ENCODE data around the gene CSF2RB.

CSF2RB gene

DNA sequence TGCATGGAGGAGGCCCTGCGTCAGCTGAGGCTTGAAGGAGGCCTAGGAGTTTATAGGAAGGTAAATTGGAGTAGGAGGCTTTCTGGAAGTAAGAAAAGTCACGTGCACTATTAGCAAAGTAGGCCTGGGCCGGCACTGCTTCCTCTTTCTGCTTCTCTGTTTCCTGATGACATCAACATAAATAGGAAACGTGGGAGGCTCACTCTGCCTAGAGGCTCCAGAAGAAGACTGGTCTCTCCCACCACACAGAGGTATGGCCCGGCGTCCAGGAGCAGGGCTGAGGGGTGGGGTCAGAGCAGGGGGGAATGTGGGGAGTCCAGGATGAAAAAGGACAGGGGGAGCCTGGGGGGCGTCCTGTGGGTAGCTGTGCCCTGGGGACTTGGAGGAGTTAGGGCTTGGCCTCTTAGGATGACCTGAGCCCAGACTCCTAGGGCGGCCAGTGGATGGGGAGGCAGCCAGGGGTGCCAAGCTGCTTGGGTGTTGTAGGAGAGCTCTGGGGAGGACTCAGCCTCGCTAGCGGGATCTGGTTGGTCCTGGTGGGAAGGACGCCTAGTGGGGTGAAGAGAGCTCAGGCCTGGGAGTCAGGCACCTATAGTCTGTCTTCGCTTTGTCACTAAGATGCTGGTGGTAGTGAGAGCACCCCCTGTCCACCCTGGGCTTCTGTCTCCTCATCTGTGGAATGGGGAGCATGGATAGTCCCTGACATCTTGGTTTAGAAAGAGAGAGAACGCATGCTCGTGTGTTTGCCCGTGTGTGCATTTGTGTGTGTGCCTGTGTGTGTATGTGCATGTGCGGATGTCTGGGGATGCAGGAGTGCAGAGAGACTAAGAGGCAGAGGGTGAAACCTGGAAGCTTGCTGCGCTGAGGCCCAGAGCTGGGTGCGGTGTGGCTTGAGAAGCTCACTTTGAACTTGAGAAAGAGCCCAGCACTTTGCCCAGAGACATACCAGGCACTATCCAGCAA, at the start of gene CSF2RB:
TSS of gene CSF2RB (plus strand) at position 202 of the 963 bp plus-strand sequence. CDS start 8,580 bp downstream, outside the sequence.
- DNase-seq (ENCODE audit: low read depth in 2 of 2) = no peak

DNA sequence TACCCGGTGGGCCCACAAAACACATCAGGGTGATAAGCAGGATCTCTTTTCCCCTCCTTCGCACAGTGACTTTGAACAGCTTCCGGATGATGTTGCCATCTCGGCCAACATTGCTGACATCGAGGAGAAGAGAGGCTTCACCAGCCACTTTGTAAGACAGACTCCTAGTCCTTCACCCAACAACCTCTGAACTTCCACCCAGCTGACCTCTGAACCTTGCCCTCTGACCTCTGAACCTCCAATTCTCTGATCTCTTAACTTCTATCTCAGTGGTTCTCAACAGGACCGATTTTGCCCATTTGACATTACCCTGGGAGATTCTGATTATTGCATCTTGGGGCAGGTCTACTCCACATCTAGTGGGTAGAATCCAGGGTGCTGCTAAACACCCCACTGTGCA, 49.4 kb upstream of the CSF2RB start:
- DNase-seq (ENCODE audit: low read depth in 2 of 2) = no peak

DNA sequence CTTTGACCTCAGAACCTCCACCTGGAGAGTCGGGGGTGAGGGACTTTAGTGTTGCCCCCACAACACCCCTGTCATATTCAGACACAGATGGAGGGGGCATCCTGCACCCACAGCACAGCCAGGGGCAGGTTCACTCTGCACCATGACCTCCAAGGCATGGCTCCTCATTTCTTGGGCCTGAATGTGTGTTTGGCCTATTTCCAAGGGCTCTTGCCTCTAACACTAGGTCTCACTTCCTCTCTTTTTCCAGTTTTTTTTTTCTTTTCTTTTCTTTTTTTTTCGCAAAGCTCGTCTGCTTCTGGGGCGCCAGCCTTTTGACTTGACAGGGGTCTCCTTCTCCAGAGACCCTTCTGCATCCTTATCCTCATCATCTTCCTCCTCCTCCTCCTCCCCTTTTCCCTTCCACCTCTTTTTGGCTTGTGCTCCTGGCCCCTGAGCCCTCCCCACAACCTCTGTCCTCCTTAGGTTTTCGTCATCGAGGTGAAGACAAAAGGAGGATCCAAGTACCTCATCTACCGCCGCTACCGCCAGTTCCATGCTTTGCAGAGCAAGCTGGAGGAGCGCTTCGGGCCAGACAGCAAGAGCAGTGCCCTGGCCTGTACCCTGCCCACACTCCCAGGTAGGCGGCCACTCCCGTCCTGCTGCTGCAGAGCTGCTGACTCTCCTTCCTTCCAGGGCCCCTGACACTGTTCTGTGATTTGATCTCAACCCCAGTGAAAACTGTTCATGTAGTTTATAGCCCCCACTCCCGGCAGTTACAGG, 48.8 kb upstream of the CSF2RB start:
- DNase-seq (ENCODE audit: low read depth in 2 of 2) = no peak

DNA sequence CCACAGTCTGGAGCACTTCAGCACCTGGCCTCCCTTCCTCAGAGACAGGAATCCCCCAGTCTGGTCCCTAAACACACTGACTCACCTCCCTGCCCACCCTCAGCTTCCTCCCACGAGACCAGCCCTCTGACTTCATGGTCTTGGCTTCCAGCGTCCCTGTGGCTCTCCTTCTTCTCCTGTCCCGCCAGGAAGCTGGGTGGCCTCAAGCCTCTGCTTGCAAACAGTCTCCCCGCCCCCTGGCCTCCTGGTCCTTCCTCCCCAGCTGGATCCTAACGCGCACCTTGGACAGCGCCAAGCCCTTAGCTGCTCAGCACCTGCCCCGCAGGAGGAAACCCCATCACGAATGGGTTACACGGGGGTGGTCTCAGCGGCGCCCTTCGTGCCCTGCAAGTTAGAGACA, 48.1 kb upstream of the CSF2RB start:
- DNase-seq (ENCODE audit: low read depth in 2 of 2) = no peak

DNA sequence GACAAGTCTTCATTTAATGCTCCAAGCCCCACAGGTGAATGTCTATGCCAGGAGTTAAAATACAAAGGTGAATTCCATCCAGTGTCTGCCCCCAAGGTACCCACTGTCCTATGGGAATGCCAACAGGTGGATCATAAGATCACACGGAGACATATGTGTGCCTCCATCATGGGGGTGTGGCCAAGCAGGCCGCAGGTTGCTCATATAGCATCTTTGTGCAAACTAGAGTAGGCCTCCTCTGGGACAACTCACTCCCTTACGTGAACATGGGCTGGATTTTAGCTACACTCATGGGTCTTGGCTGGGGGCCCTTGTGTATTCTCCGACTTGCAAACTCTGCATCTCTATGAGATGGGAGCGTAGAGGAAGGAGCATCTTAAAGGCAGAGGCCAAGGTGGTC, 45.7 kb upstream of the CSF2RB start:
- DNase-seq (ENCODE audit: low read depth in 2 of 2) = no peak

DNA sequence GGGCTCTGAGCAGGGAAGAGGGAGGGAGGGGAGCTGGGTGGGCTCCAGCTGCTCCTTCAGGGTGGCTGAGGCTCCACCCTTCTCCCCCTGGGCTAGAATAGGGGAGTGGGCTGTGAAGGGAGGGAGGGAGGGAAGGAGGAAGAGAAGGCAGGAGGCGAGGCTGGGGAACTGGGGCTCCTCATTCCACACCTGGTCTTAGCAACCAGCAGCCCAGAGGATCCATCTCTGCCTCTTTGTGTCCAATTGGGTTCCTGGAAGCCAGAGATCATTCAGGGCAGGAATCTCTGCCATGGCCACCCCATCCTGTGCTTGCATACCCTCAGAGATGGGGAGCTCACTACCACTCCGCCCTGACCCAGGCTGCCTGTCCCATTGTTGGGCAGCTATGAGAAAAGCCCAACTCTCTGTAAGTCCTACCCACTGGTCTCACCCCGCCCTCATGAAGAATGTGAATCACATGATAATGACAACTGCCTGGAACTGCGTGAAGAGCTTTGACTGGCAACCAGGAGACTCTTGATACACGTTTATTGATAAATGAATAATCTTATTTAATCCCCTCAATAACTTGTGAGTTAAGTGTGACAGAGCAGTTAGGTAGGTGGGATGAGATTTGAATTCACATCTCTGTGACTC, 44.8 kb upstream of the CSF2RB start:
- no peak for DNase-seq (ENCODE audit: low read depth in 2 of 2)

DNA sequence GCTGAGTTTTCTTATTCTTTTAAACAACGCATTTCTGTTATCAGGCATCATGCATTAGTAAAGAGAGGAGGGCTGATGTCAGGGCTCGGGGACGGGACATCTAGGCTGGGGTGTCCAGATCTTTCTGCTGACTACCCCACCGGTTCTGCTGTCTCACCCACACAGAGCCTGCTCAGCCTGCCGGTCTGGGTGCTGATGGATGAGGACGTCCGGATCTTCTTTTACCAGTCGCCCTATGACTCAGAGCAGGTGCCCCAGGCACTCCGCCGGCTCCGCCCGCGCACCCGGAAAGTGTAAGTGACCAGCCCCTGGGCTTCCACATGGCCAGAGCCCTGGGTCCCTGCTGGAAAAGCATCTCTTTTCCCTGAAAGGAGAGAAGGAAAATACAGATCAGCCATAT, 43.2 kb upstream of the CSF2RB start:
- DNase-seq (ENCODE audit: low read depth in 2 of 2) = no peak

DNA sequence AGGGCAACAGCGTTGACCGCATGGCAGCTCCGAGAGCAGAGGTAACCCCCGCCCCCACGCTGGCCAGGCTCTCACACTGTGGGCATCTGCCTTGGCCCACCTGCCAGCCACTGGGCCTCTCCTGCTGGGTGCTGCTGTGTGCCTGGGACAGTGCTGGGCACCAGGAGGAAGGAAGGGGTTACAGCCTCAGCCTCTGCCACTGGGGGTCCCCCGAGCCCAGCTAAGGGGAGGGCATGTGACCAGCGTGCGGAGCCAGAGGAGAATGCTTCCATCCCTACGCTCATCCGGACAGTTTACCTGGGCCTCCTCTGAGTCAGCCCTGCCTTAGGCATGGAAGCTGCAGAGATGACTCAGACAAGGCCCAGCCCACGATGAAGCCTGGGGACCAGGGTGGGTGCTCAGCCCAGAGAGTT, 41.8 kb upstream of the CSF2RB start:
- DNase-seq (ENCODE audit: low read depth in 2 of 2) = no peak

DNA sequence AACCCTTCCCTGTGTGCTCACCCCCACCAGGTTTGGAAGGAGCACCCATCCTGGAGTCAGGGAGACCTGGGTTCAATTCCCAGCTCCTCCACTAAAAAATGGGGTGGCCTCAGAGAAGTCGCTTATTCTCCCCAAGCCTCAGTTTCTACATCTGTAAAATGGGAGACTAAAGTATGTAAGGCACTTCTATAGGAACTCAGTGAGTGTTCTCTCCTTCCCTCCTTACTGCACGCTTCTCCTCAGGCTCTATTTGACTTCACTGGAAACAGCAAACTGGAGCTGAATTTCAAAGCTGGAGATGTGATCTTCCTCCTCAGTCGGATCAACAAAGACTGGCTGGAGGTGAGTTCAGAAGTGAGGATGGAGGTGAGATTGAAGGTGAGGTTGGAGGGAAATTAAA, 41.3 kb upstream of the CSF2RB start:
- DNase-seq (ENCODE audit: low read depth in 2 of 2) = no peak

DNA sequence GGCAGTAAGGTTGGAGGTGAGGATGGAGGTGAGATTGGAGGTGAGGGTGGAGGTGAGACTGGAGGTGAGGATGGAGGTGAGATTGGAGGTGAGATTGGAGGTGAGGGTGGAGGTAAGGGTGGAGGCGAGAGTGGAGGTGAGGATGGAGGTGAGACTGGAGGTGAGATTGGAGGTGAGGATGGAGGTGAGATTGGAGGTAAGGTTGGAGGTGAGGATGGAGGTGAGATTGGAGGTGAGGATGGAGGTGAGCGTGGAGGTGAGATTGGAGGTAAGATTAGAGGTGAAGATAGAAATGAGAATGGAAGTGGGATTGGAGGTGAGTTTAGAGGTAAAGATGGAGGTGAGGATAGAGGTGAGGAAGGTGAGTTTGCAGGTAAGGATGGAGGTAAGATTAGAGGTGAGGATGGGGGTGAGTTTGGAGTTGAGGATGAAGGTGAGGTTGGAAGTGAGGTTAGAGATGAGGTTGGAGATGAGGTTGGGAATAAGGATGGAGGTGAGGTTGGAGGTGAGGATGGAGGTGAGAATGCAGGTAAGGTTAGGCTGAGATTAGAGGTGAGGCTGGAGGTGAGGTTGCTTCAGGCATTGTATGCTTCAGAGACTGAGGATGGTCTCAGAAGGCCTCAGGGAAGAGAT, 40.4 kb upstream of the CSF2RB start:
- no peak for DNase-seq (ENCODE audit: low read depth in 2 of 2)

DNA sequence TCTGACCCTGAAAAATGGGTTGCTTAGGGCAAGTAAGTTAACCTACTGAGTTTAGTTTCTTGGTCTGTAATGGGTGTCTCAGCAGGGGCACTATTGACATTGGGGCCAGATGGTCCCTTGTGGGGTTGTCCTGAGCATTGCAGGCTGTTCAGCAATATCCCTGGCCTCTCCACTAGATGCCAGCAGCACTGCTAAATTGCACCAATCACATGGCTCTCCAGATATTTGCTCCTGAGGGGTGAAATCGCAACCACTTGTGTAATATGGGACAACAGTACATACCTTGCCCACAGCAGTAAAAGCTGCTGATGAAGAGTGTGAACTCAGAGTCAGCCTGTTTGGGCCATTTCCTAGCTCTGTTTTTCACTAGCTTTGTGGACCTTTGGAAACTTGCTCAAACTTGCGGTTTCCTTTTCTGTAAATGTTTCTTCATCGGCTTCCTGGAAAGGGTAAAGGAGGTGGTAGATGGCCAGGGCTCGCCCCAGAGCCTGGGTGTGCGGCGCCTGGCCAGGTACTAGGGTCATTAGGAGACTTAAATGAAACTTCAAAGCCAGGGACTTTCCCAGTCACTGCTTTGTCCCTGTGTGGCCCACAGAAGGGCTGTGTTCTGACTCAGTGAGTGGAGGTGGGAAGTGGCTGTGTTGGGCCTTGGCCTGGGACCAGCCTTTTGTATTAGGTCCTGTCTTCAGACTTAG, 39.7 kb upstream of the CSF2RB start:
- DNase-seq (ENCODE audit: low read depth in 2 of 2) = peak; percentile 18 to 43

DNA sequence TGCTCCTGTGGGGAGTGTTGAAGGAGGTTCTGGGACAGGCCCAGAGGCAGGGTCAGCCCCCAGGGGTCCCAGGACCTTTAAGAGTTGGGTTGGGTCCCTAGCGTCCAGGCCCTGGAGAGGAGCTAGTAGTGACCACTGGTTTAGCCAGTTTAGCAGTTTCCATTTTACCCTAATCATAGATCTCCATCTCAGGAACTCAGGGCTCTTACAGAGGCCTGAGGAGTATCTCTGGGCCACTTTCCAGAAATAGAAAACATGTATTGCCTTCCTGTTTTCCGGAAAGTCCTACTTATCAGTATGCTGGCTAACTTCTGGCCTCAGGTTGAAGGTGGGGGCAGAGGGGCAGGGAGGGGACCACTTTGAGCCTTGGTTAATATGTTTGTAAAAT, 39.1 kb upstream of the CSF2RB start:
- DNase-seq (ENCODE audit: low read depth in 2 of 2) = no peak

DNA sequence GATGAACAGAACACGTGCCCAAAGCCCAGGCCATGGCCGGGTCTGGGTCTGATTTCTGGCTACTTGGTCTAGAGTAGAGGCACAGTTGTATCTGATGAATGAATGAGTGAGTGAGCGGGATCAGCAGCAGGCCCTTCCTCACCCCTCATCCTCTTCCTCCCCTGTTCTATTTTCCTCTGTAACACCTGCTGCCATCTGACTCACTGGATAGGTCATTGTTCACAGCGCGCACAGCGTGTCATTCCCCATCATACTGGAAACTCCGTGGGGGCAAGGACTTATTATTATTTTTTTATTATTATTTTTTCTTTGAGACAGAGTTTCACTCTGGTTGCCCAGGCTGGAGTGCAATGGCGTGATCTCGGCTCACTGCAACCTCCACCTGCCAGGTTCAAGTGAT, 38.7 kb upstream of the CSF2RB start:
- no peak for DNase-seq (ENCODE audit: low read depth in 2 of 2)

DNA sequence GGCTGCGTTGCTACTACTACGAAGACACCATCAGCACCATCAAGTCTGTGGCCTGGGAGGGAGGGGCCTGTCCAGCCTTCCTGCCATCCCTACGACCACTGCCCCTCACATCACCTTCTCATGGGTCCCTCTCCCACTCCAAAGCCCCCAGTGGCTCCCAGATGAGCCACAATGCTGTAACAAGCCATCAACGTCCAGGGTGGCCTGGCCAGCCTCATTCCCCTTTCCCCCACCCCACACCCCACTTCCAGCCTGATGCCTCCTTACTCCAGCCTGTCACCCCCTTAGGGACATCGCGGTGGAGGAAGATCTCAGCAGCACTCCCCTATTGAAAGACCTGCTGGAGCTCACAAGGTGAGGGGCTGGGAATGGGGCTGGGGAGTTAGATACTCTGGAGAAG, 37.7 kb upstream of the CSF2RB start:
- DNase-seq (ENCODE audit: low read depth in 2 of 2) = no peak

DNA sequence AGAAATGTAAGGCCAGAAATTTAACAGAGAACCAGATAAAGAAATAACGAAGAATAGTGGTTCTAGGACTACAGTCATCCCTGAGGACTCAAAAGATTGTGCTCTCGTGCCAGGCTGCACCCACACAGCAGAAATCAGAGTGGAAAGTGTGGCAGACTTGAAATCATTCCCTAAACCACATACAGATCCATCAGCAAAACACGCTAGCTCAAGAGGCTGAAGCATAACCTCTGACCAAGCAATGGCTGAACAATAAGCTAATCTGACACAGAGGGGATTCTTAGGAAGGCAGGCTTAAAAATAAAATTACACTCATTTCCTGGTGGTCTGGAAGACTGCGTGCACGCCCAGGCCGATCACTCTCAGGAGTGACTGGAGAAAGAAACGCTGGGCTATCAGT, 33.7 kb upstream of the CSF2RB start:
- DNase-seq (ENCODE audit: low read depth in 2 of 2) = no peak

DNA sequence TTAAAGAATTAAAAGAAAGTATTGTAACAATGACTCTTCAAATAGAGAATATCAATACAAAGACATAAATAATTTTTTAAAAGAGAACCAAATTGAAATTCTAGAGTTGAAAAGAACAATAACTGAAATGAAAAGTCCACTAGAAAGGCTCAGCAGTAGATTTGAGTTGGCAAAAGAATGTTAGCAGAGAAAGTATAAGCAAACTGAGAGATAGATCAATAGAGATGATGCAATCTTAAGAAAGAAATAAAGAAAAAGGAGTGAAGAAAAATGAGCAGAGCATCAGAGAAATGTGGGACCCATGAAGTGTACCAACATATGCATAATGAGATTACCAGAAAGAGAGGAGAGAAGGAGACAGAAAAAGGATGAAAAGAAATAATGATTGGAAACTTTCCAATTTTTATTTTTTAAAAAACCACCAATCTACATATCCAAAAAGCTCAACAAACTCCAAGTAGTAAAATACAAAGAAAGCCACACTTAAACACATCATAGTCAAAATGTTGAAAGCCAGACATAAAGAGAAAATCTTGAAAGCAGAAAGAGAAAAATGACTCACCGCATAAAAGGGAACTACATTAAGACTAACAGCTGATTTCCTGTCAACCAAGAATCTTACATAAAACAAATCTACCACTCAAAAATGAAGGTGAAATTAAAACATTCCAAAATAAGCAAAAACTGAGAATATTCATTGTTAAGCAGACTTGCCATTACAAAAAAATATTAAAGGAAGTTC, 31.8 kb upstream of the CSF2RB start:
- no peak for DNase-seq (ENCODE audit: low read depth in 2 of 2)

DNA sequence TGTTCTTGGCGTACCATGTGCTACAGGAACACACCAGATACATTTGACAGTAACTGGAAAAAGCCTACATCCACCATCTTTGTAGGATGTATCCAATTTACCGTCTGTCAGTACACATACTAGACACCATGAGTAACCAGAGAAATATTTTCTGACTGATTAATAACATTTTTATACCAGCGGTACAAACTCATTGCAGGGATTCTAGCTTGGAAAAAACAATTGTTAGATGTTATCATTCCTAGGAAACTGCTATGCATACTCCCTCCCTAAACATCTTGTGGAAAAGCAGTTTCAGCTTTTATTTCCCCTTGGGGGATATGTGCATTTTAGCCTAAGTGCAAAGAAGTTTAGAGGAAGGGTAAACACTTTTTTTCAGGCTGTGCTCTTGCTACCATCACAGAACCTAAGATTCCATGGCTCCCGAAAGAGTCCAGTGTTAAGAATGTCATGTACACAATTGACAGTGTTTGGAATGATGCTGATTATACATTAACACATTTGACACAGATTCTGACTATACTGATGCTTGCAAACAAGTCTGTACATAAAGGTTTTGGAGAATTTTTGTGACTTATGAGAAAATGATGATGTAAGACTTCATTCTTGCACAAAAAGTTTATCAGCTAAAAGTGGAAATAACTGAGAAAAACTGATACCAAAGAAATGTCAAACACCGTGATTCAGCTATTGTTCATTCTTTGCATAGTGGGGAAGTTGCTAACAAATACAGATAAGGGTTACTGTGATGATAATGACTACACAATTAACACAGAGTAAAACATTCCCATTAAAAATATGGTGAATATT, 28.9 kb upstream of the CSF2RB start:
- DNase-seq (ENCODE audit: low read depth in 2 of 2) = no peak

DNA sequence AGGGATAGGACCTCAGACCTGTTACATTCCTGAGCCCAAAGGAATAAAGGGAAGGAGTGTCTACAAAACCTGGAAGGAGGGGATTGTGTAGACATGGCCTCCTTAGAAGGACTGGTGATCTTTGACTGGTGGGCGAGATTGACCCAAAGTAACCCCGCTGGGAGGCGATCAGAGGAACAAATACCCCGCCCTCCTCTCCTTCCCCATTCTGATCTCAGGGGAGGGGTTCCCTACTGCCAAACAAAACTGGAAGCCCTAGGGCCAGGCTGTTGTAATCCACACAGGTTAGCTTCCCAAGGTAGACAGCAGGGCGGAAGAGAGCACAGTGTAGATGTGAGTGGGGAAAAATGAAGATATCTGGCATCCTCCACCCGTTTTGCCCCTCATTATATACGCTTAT, 28.0 kb upstream of the CSF2RB start:
- no peak for DNase-seq (ENCODE audit: low read depth in 2 of 2)

DNA sequence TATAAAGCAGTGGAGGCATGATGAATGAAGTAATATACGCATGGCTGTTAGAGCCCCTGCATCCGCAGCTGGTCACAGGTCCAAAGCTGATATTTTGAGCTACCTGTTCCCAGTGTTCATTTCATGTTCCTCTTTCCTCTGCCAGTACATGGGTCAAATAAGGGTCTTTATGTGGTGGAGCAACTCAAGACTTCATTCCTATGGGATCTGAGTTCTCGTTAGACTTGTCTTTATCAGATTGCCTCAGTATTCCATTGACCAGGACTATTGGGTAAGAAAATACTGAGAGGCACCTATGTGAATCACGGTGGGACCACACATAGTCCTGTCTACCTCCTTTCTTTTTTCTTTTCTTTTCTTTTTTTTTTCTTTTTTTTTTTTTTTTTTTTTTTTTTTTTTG, 27.4 kb upstream of the CSF2RB start:
- no peak for DNase-seq (ENCODE audit: low read depth in 2 of 2)

DNA sequence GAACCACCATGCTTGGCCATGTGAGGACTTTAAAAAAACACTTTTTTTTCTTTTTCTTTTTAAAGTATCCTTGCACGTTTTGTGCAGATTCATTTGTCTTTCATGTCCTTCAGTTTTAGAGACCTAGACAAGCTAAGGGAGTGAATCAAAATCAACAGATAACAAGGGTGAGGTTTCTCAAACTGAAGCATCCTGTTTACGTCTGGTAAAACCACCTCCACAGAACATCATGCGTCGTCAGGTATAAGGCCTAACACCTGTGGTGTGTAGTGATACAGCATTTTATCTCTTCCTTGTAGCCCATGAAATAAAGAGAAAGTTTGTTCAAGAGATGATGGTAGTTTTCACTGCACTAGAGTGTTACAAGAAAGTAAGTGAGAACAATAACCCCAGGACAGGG, 26.3 kb upstream of the CSF2RB start:
- no peak for DNase-seq (ENCODE audit: low read depth in 2 of 2)

All from stimulated activated CD4-positive, alpha-beta T cell treated with anti-CD3 and anti-CD28 coated beads, Interleukin-15, amount 100 ng/mL, for 48 hours (primary cell).